ENCODE measurements around the gene DUOX2. TPM values are rescaled to one million over a fixed set of nuclear protein-coding genes. Genes with fewer than 3 reads are reported as not detected.

Gene DUOX2
- total and polyA plus RNA-seq, 2 of the 13 experiments (the other 11 are each of a cell fraction or from before 2014, with no cell fraction given) = 0.08 TPM; not detected in 1

- TF ChIP-seq ZNF704 (CRISPR knock-in tag; IDR thresholded peaks at IDR 0.05; ENCODE audit: borderline replicate concordance) (no peak), ZNF205 (CRISPR knock-in tag; IDR thresholded peaks at IDR 0.05) (no peak), TFDP1 (CRISPR knock-in tag; IDR thresholded peaks at IDR 0.05; ENCODE audit: borderline replicate concordance) (no peak)
Observed at GRCh38 chr15:45118996-45119395, 5.0 kb upstream of the DUOX2 start (continued).

DNA sequence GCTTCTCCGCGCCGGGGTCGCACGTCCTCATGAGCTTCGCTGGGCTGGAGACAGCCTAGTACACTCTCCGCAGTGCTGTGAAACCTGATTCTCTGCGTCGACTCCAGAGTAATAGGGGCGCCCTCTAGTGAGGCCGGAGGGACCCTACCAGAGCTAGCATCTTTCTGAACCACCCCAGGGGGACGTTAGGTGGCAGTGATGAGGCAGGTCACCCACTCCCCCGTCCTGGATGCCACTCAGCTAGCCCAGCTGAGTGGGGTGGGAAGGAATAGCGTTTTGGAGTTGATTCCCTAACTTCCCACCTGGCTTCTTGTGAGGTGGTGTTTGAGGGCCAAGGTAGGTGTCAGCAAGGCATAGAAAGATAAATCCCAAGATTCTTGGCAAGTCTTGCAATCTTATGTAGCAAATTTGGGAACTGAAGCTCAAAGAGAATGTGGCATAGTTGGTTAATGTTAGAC, 4.2 kb upstream of the DUOX2 start:
- CTCF ChIA-PET (ENCODE audit: low intra/inter-chr PET ratio, low total read pairs) = interaction anchor here (0.7 to 1.9 kb wide), 8 partner anchors 8 to 81 kb away, joined by 3 to 5 read pairs (median 3); no protein-coding TSS in a partner anchor
- intact Hi-C loops (cut with micrococcal nuclease; ENCODE audit: unreplicated experiment) (loop anchor here (1.0 to 2.0 kb wide), 2 partner anchors 81 to 150 kb away; no protein-coding TSS in a partner anchor), in situ Hi-C loops (cut with HindIII; ENCODE audit: extremely low pct_ligation_motif_present, low pct_unique_long_range_greater_than_20kb) (no loop called here)
- H3K4me1 ChIP-seq (ENCODE audit: insufficient read depth, low read length) = peaks cover 25% of the 10 kb centered on the region
- H3K79me2 ChIP-seq (ENCODE audit: insufficient read depth, low read length) = no peaks in the 10 kb centered on the region
- H3K9ac ChIP-seq (ENCODE audit: insufficient read depth, low read depth, low read length) = no peak overlapping the region
- ATAC-seq (peak; percentile 95), DNase-seq (ENCODE audit: low spot score) (peak; percentile 85), FAIRE-seq (peak; percentile 96)
- H3K9me3 ChIP-seq (ENCODE audit: low read length) = no peaks in the 10 kb centered on the region
- no TSS peak for BruUV-seq (replicated peaks)
- H3K4me2 ChIP-seq (ENCODE audit: low read depth, low read length) = peak overlapping the region; percentile 67
- POLR2A ChIA-PET = interaction anchor here (0.8 to 1.3 kb wide), 4 partner anchors 17 to 139 kb away, joined by 3 to 5 read pairs (median 4); no protein-coding TSS in a partner anchor
- no peaks in the 10 kb centered on the region for H3K36me3 ChIP-seq (replicated peaks in 1 of 2; ENCODE audit: control insufficient read depth in 1 of 2, insufficient read depth in 2 of 2, low read length in 2 of 2)
- H3K27ac ChIP-seq (ENCODE audit: extremely low read length, insufficient read depth, low read length) = no peak overlapping the region
- no peak overlapping the region for H2AFZ ChIP-seq (ENCODE audit: low read length)
- H3K27me3 ChIP-seq (ENCODE audit: control insufficient read depth in 1 of 2, insufficient read depth in 2 of 2, low read length in 2 of 2) = peaks cover 5 to 36% of the 10 kb centered on the region in 2 experiments
- H4K20me1 ChIP-seq (ENCODE audit: insufficient read depth, low read length) = no peaks in the 10 kb centered on the region
- peak overlapping the region in 1 of 3 experiments; percentile 47; a peak in 3 of 6 replicates for H3K4me3 ChIP-seq (replicated peaks in 1 of 3; ENCODE audit: insufficient read depth in 1 of 3, low read depth in 2 of 3, low read length in 3 of 3)
- WGBS (ENCODE audit: low lambda C conversion rate) = 2% methylated on average over 14 of the region's 14 CpGs
- TF ChIP-seq NFE2L2 (IDR thresholded peaks at IDR 0.05; ENCODE audit: low read length) = no peak
- peak; percentile 68; the same call in 1 of the 2 replicates for TF ChIP-seq KDM2A (CRISPR knock-in tag; IDR thresholded peaks at IDR 0.05; ENCODE audit: borderline replicate concordance, low read depth)
- TF ChIP-seq MBD4 (IDR thresholded peaks at IDR 0.05; ENCODE audit: borderline replicate concordance, low read length) = no peak
- TF ChIP-seq TEAD3 (CRISPR knock-in tag; optimal IDR thresholded peaks at IDR 0.05; ENCODE audit: borderline replicate concordance) = peak; percentile 58
- TF ChIP-seq CBX5 (CRISPR knock-in tag; IDR thresholded peaks at IDR 0.05; ENCODE audit: borderline replicate concordance) = peak; percentile 51; the same call in 1 of the 2 replicates
- no peak for TF ChIP-seq SYNCRIP (IDR thresholded peaks at IDR 0.05; ENCODE audit: insufficient read depth, low read depth, low read length)
- TF ChIP-seq, protein P1, sequence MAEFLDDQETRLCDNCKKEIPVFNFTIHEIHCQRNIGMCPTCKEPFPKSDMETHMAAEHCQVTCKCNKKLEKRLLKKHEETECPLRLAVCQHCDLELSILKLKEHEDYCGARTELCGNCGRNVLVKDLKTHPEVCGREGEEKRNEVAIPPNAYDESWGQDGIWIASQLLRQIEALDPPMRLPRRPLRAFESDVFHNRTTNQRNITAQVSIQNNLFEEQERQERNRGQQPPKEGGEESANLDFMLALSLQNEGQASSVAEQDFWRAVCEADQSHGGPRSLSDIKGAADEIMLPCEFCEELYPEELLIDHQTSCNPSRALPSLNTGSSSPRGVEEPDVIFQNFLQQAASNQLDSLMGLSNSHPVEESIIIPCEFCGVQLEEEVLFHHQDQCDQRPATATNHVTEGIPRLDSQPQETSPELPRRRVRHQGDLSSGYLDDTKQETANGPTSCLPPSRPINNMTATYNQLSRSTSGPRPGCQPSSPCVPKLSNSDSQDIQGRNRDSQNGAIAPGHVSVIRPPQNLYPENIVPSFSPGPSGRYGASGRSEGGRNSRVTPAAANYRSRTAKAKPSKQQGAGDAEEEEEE (CRISPR knock-in tag; IDR thresholded peaks at IDR 0.05; ENCODE audit: borderline replicate concordance) = no peak
- TF ChIP-seq ETV5 (CRISPR knock-in tag; IDR thresholded peaks at IDR 0.05; ENCODE audit: borderline replicate concordance) = no peak; the same call in 1 of the 2 replicates
- TF ChIP-seq PRMT3 (CRISPR knock-in tag; IDR thresholded peaks at IDR 0.05; ENCODE audit: borderline replicate concordance, low read depth) = no peak
- peak; percentile 65; the same call in 1 of the 2 replicates for TF ChIP-seq ZNF350 (CRISPR knock-in tag; IDR thresholded peaks at IDR 0.05; ENCODE audit: borderline replicate concordance, low read depth)
- TF ChIP-seq BCL6 (CRISPR knock-in tag; IDR thresholded peaks at IDR 0.05) = peak; percentile 8; the same call in 1 of the 2 replicates
- TF ChIP-seq GABPB1 (CRISPR knock-in tag; IDR thresholded peaks at IDR 0.05) = peak; percentile 29
- TF ChIP-seq KLF16 (CRISPR knock-in tag; IDR thresholded peaks at IDR 0.05) = peak in 1 of 2 experiments; percentile 77; a peak in 2 of 4 replicates
- peak; percentile 68; the same call in 1 of the 2 replicates for TF ChIP-seq KAT8 (CRISPR knock-in tag; IDR thresholded peaks at IDR 0.05)
- peak; percentile 55; the same call in 1 of the 2 replicates for TF ChIP-seq ERF (CRISPR knock-in tag; IDR thresholded peaks at IDR 0.05)
- TF ChIP-seq SCMH1 (CRISPR knock-in tag; IDR thresholded peaks at IDR 0.05; ENCODE audit: borderline replicate concordance) = no peak
- peak; percentile 44; the same call in 1 of the 2 replicates for TF ChIP-seq RXRA (CRISPR knock-in tag; IDR thresholded peaks at IDR 0.05)
